OCI-LY1 (cell line): ENCODE data around the gene CNTN2.

Experiments
- H2AFZ ChIP-seq: fragments of 200-600 bp; sonication (generic), shearing (Covaris generic); 2 replicates; pipeline ENCODE4 v1.6.0; 2014; ENCODE audit warnings: antibody characterized with exemption, mild to moderate bottlenecking, low read length
- H3F3A ChIP-seq: fragments of 200-600 bp; sonication (generic), shearing (Covaris generic); 2 replicates; pipeline ENCODE4 v1.6.0; 2014; ENCODE audit warnings: mild to moderate bottlenecking, antibody characterized with exemption, low read length, moderate library complexity; ENCODE audit not compliant: insufficient read depth
- H3K27ac ChIP-seq: fragments of 200-600 bp; sonication (generic); 2 replicates; pipeline ENCODE4 v1.5.1; 2014; ENCODE audit warnings: low read length, mixed run types, mild to moderate bottlenecking, low read depth; ENCODE audit not compliant: poor library complexity, severe bottlenecking
- H3K27me3 ChIP-seq: fragments of 200-600 bp; sonication (generic); 2 replicates; pipeline ENCODE4 v1.6.0; 2014; ENCODE audit warnings: antibody characterized with exemption, mild to moderate bottlenecking, low read length, moderate library complexity; ENCODE audit not compliant: insufficient read depth
- H3K36me3 ChIP-seq: fragments of 200-600 bp; sonication (generic); 2 replicates; pipeline ENCODE4 v1.6.1; 2014; ENCODE audit warnings: mild to moderate bottlenecking, antibody characterized with exemption, low read length, moderate library complexity, mixed read lengths; ENCODE audit not compliant: insufficient read depth
- H3K4me1 ChIP-seq: fragments of 200-600 bp; sonication (generic); 2 replicates; pipeline ENCODE4 v1.5.1; 2014; ENCODE audit warnings: mild to moderate bottlenecking, low read length, moderate library complexity; ENCODE audit not compliant: insufficient read depth, severe bottlenecking
- H3K4me2 ChIP-seq: fragments of 200-600 bp; sonication (generic), shearing (Covaris generic); 2 replicates; pipeline ENCODE4 v1.6.1; 2014; ENCODE audit warnings: low read length
- H3K4me3 ChIP-seq: fragments of 200-600 bp; sonication (generic); 2 replicates; pipeline ENCODE4 v1.5.1; 2014; ENCODE audit warnings: low read length, low read depth, mild to moderate bottlenecking, mixed read lengths; ENCODE audit not compliant: poor library complexity, severe bottlenecking
- H3K79me2 ChIP-seq: fragments of 200-600 bp; shearing (Covaris generic); 2 replicates; pipeline ENCODE4 v1.6.1; 2016; ENCODE audit warnings: mixed run types, low read length, mixed read lengths; ENCODE audit not compliant: insufficient read depth
- H3K9ac ChIP-seq: fragments of 200-600 bp; sonication (generic), shearing (Covaris generic); 2 replicates; pipeline ENCODE4 v1.6.1; 2014; ENCODE audit warnings: mild to moderate bottlenecking, low read length, mixed read lengths
- H3K9me2 ChIP-seq: fragments of 200-600 bp; sonication (generic), shearing (Covaris generic); 2 replicates; pipeline ENCODE4 v1.6.1; 2014; ENCODE audit warnings: low read depth, mild to moderate bottlenecking, low read length, mixed read lengths
- H3K9me3 ChIP-seq: fragments of 200-600 bp; shearing (Covaris generic); 2 replicates; pipeline ENCODE4 v1.6.1; 2014; ENCODE audit warnings: low read length, mixed read lengths
- H4K20me1 ChIP-seq: fragments of 200-600 bp; sonication (generic), shearing (Covaris generic); 2 replicates; pipeline ENCODE4 v1.6.0; 2016; ENCODE audit warnings: mild to moderate bottlenecking, low read length; ENCODE audit not compliant: insufficient read depth
- CTCF ChIP-seq: fragments of 200-600 bp; sonication (generic), shearing (Covaris generic); IDR thresholded peaks from 2 replicates; pipeline ENCODE4 v1.5.1; 2017; ENCODE audit warnings: mild to moderate bottlenecking, antibody characterized with exemption, low read length, moderate library complexity, mixed read lengths
- EZH2 ChIP-seq: fragments of 200-600 bp; sonication (generic), shearing (Covaris generic); IDR thresholded peaks from 2 replicates; pipeline ENCODE4 v1.8.0; 2017; ENCODE audit warnings: borderline replicate concordance, mixed run types, mild to moderate bottlenecking, antibody characterized with exemption, low read length, moderate library complexity, mixed read lengths

The CNTN2 gene

GRCh38 chr1:205058853-205059252 is 15.8 kb downstream of the CNTN2 start:
- TF ChIP-seq EZH2 (no peak), CTCF (no peak)
- no peaks in the 10 kb centered on the region for H3K79me2 ChIP-seq

GRCh38 chr1:205059660-205060059 is 16.6 kb downstream of the CNTN2 start:
- Histone ChIP-seq H4K20me1 (no peaks in the 10 kb centered on the region), H3K9me2 (no peaks in the 10 kb centered on the region), H3K4me2 (no peak overlapping the region), H3K9me3 (no peaks in the 10 kb centered on the region), H3K4me1 (no peaks in the 10 kb centered on the region), H3K27me3 (peaks cover 7% of the 10 kb centered on the region; the same call in 1 of the 2 replicates), H3K9ac (no peak overlapping the region), H2AFZ (no peak overlapping the region), H3K27ac (no peak overlapping the region), H3F3A (no peaks in the 10 kb centered on the region), H3K36me3 (no peaks in the 10 kb centered on the region), H3K4me3 (no peak overlapping the region), H3K79me2 (no peaks in the 10 kb centered on the region)
- TF ChIP-seq CTCF (no peak), EZH2 (no peak)

More at GRCh38 chr1:205058853-205059252, 15.8 kb downstream of the CNTN2 start:
- Histone ChIP-seq H3K36me3 (no peaks in the 10 kb centered on the region), H3K9ac (no peak overlapping the region), H3K9me3 (no peaks in the 10 kb centered on the region), H3K9me2 (no peaks in the 10 kb centered on the region), H3K4me3 (no peak overlapping the region), H3K4me1 (no peaks in the 10 kb centered on the region), H3F3A (no peaks in the 10 kb centered on the region), H3K27me3 (peaks cover 7% of the 10 kb centered on the region; the same call in 1 of the 2 replicates), H3K4me2 (no peak overlapping the region), H4K20me1 (no peaks in the 10 kb centered on the region), H3K27ac (no peak overlapping the region), H2AFZ (no peak overlapping the region)

- no peaks in the 10 kb centered on the region for H3K9me3 ChIP-seq
- H4K20me1 ChIP-seq: no peaks in the 10 kb centered on the region
- H3K36me3 ChIP-seq: no peaks in the 10 kb centered on the region
- no peaks in the 10 kb centered on the region for H3K4me1 ChIP-seq
- no peaks in the 10 kb centered on the region for H3K79me2 ChIP-seq
- H3K4me2 ChIP-seq: no peak overlapping the region
- TF ChIP-seq CTCF (no peak), EZH2 (no peak)
- H3K27ac ChIP-seq: no peak overlapping the region
- H3K4me3 ChIP-seq: no peak overlapping the region
- peaks cover 11% of the 10 kb centered on the region for H3K27me3 ChIP-seq
- no peak overlapping the region for H3K9ac ChIP-seq
- H2AFZ ChIP-seq: no peak overlapping the region
- H3K9me2 ChIP-seq: no peaks in the 10 kb centered on the region
- no peaks in the 10 kb centered on the region for H3F3A ChIP-seq
Measured at GRCh38 chr1:205060746-205061145, 17.7 kb downstream of the CNTN2 start.
